ENCODE data around the gene CBR4. TPM values are rescaled to one million over a fixed set of nuclear protein-coding genes. Genes with fewer than 3 reads are reported as not detected.
A peak's percentile ranks its signal among the peaks of the same experiment; 100 is the strongest.
"Not testable (repeated sequence)": the region's sequence is repeated elsewhere in the genome, so short reads cannot be mapped to it uniquely, and the experiment has no call there.

Gene CBR4
- total and polyA plus RNA-seq, 8 donors: 7.2 to 17.0 (median 11.6) TPM

DNA sequence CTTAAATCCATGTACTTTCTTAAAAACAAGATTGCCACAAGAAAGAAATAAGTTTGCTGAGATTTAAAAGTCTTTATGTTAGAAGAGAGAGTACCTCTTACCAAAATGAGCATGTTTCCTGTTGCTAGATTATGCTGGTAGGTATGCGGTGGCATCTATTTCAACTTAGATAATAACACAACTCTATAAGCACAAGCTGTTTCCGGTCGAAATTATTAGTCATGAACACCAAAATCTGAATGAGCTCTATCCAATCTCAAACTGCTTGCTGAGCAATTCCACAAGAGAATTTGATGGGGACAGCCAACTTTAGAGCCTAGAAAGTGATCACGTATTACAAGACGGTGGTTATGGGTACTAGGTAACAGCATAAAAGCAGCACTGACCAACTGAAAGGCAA lies 49.3 kb downstream of the CBR4 start:
- H3K4me3 ChIP-seq: no peak overlapping the region
- no peak for FAIRE-seq

GRCh38 chr4:168955674-168956073 lies 54.4 kb downstream of the CBR4 start:
- no peak for FAIRE-seq
- Histone ChIP-seq H3K27ac (no peak overlapping the region), H3K36me3 (no peaks in the 10 kb centered on the region), H3K9me3 (no peaks in the 10 kb centered on the region), H3K27me3 (no peaks in the 10 kb centered on the region), H3K4me1 (no peaks in the 10 kb centered on the region), H3K4me3 (no peak overlapping the region)
- WGBS, 2 donors: 92 to 94% methylated on average over 2 of the region's 2 CpGs
- ATAC-seq: no peak
- intact Hi-C loops (cut with DNase I): no loop called here
- TF ChIP-seq, protein P1, sequence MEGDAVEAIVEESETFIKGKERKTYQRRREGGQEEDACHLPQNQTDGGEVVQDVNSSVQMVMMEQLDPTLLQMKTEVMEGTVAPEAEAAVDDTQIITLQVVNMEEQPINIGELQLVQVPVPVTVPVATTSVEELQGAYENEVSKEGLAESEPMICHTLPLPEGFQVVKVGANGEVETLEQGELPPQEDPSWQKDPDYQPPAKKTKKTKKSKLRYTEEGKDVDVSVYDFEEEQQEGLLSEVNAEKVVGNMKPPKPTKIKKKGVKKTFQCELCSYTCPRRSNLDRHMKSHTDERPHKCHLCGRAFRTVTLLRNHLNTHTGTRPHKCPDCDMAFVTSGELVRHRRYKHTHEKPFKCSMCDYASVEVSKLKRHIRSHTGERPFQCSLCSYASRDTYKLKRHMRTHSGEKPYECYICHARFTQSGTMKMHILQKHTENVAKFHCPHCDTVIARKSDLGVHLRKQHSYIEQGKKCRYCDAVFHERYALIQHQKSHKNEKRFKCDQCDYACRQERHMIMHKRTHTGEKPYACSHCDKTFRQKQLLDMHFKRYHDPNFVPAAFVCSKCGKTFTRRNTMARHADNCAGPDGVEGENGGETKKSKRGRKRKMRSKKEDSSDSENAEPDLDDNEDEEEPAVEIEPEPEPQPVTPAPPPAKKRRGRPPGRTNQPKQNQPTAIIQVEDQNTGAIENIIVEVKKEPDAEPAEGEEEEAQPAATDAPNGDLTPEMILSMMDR (IDR thresholded peaks at IDR 0.05): no peak
- DNase-seq: no peak

More for the DNA sequence above, 49.3 kb downstream of the CBR4 start:
- ATAC-seq (no peak), DNase-seq (no peak)
- WGBS, 2 donors: 97 to 98% methylated on average over 5 of the region's 5 CpGs
- no peaks in the 10 kb centered on the region for H3K9me3 ChIP-seq
- H3K4me1 ChIP-seq: no peaks in the 10 kb centered on the region
- H3K27me3 ChIP-seq: no peaks in the 10 kb centered on the region
- H3K36me3 ChIP-seq: no peaks in the 10 kb centered on the region
- TF ChIP-seq, protein P1 (IDR thresholded peaks at IDR 0.05): no peak
- H3K27ac ChIP-seq: no peak overlapping the region
- intact Hi-C loops (cut with DNase I): no loop called here

DNA sequence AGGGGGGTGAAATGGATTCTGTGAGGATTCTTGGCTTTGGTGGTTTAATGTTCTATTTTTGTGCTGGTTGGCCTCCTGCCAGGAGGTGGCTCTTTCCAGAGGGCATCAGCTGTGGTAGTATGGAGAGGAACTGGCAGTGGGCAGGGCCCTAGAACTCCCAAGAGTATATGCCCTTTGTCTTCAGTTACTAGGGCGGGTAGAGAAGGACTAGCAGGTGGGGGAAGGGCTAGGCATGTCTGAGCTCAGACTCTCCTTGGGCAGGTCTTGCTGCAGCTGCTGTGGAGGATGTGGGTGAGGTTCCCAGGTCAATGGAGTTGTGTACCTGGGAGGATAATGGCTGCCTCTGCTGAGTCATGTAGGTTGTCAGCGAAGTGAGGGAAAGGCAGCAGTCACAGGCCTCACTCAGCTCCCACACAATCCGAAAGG lies 57.2 kb downstream of the CBR4 start:
- FAIRE-seq; DNase-seq; H3K4me3 ChIP-seq; H3K9me3 ChIP-seq; H3K4me1 ChIP-seq; H3K36me3 ChIP-seq; intact Hi-C loops (cut with DNase I); H3K27ac ChIP-seq; H3K27me3 ChIP-seq; ATAC-seq: not testable (repeated sequence)
- WGBS, 2 donors: 93 to 95% methylated on average over 3 of the region's 3 CpGs

DNA sequence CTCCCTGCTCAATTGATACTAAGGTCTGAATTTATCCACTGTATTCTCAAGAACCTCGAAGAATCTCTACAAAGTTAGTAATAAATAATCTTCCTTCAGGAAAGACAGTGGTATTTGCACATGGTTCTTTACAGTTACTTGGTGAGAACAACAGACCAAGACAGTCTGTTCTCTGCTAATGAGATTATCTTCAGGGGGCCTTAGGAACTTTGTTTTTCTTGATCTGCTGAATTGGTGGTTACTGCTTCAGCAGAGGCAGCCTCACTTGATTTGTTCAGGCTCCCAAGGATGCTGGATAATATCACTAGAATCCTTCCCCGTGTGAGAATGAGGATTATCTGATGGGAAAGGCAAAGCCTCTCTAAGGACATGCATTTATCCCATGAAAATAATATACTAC lies 64.8 kb downstream of the CBR4 start:
- DNase-seq: no peak
- H3K27ac ChIP-seq: no peak overlapping the region

DNA sequence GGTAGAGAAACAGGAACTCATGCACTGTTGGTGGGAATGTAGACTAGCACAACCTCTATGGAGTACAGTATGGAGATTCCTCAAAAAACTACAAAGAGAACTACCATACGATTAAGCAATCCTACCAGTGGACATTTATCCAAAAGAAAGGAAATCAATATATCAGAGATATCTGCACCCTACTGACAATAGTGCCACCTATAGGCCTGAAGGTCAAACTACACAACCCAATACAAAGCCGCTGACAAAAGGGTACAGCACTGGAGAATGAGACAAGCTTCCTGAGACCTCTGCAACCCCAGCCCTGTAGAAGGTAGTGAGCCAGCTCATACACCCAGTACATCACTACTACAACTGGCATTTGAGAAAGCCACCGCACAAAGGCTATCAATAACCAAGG lies 67.1 kb downstream of the CBR4 start:
- no peaks in the 10 kb centered on the region for H3K36me3 ChIP-seq
- DNase-seq (no peak), ATAC-seq (no peak), FAIRE-seq (no peak)
- H3K27ac ChIP-seq: no peak overlapping the region
- no peaks in the 10 kb centered on the region for H3K27me3 ChIP-seq
- intact Hi-C loops (cut with DNase I): no loop called here
- no peaks in the 10 kb centered on the region for H3K9me3 ChIP-seq
- H3K4me3 ChIP-seq: no peak overlapping the region
- TF ChIP-seq, protein P1 (IDR thresholded peaks at IDR 0.05): peak in 1 of 4 donors; percentile 11
- WGBS, 2 donors: 83 to 85% methylated on average over 3 of the region's 3 CpGs
- H3K4me1 ChIP-seq: no peaks in the 10 kb centered on the region

More for the DNA sequence above, 64.8 kb downstream of the CBR4 start:
- no peak overlapping the region for H3K4me3 ChIP-seq
- H3K27me3 ChIP-seq: no peaks in the 10 kb centered on the region
- intact Hi-C loops (cut with DNase I): no loop called here
- no peaks in the 10 kb centered on the region for H3K36me3 ChIP-seq
- TF ChIP-seq, protein P1 (IDR thresholded peaks at IDR 0.05): no peak
- H3K9me3 ChIP-seq: no peaks in the 10 kb centered on the region
- H3K4me1 ChIP-seq: no peaks in the 10 kb centered on the region
- 64 to 68% methylated on average over 2 of the region's 2 CpGs for WGBS, 2 donors
- ATAC-seq (no peak), FAIRE-seq (no peak)

Measured in pancreas (tissue), 10 donors.